Cardiac atrium fibroblast (primary cell): ENCODE measurements around the gene MAPK10. TPM values are rescaled to one million over a fixed set of nuclear protein-coding genes. Genes with fewer than 3 reads are reported as not detected.

Experiments used
- total RNA-seq: library from RNA; depleted of rRNA; stranded (reverse); fragments of >200 nt; gene quantifications from 2 replicates; pipeline ENCODE4 v1.2.3, GENCODE V29; 2015

The MAPK10 gene
- 3.9 and 7.0 TPM in 2 replicates for total RNA-seq

DNA sequence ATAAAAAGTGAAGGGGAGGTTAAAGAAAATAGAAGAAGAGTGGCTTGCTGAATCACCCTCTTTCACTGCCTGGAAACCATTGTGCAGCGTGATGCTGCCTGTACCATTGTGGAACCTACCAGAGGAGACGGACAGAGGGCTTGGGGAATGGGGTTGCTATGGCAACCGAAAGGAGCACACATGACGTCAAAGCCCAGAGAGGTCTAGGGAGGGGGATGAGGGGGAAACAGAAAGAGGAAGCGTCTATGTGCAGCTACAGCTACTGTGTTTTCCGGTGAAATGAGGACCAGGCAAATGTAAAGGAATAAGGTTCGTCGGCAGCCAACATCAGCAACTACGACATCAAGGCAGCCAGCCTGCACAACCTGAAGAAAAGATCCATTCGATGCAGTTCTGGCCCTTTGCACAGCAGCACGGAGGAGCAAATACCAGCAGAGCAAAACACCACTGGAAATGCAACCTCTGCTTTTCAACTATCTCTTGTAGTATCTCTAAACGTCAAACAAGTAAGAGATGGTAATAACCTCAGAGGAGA is at the start of gene MAPK10:
Gene MAPK10, minus strand, starts transcription at position 110 of the 535 bp plus-strand sequence.

Other genes with a start within 250 kb of the MAPK10 start
- gene PTPN13, start 234.3 kb upstream of the MAPK10 start, total RNA-seq, result 8.1 and 9.9 TPM in 2 replicates